ENCODE data around the gene CROCC2. TPM values are rescaled to one million over a fixed set of nuclear protein-coding genes. Genes with fewer than 3 reads are reported as not detected.

CROCC2 gene
- total and polyA plus RNA-seq, 2 of the 13 experiments (the other 11 are each of a cell fraction or from before 2014, with no cell fraction given), result not detected

DNA sequence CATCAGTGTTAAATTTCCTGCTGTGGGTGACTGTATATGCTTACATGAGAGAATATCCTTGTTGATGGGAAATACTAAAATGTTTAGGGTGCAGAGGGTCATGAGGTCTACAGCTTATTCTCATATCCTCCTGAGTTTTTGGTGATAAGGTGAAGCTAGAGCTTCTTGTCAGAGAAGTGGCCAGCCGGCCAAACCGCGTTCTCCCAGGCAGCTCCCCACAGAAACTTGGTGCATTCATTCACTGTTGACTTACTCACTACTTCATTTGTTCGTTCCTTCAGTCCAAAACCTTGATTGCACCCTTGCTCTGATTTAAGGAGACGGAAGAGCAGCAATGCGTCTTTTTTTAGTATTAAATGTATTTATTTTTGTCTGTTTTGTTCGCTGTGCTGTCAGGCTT is 101.0 kb downstream of the CROCC2 start (continued):
- TF ChIP-seq LCORL (IDR thresholded peaks at IDR 0.05) (no peak), LCORL (CRISPR knock-in tag; IDR thresholded peaks at IDR 0.05) (no peak), ZNF784 (CRISPR knock-in tag; IDR thresholded peaks at IDR 0.05; ENCODE audit: borderline replicate concordance) (no peak), ZNF441 (CRISPR knock-in tag; IDR thresholded peaks at IDR 0.05; ENCODE audit: borderline replicate concordance) (no peak), SMYD3 (CRISPR knock-in tag; IDR thresholded peaks at IDR 0.05) (no peak), MTA3 (CRISPR knock-in tag; IDR thresholded peaks at IDR 0.05) (no peak)
- TF ChIP-seq, protein P1, sequence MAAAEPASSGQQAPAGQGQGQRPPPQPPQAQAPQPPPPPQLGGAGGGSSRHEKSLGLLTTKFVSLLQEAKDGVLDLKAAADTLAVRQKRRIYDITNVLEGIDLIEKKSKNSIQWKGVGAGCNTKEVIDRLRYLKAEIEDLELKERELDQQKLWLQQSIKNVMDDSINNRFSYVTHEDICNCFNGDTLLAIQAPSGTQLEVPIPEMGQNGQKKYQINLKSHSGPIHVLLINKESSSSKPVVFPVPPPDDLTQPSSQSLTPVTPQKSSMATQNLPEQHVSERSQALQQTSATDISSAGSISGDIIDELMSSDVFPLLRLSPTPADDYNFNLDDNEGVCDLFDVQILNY (CRISPR knock-in tag; conservative IDR thresholded peaks at IDR 0.05), result no peak

- ChIA-PET CTCF (ENCODE audit: low intra/inter-chr PET ratio, low total read pairs) (no interaction called here), POLR2A (no interaction called here)
- no TSS peak for BruUV-seq (replicated peaks)
- TF ChIP-seq SOX5 (CRISPR knock-in tag; IDR thresholded peaks at IDR 0.05; ENCODE audit: borderline replicate concordance) (no peak), MNT (IDR thresholded peaks at IDR 0.05) (peak; percentile 14; the same call in 1 of the 2 replicates), EED (CRISPR knock-in tag; IDR thresholded peaks at IDR 0.05) (0 out of 2 replicates have a peak, but pooled peaks have one; percentile 22)
- TF ChIP-seq, protein P2, sequence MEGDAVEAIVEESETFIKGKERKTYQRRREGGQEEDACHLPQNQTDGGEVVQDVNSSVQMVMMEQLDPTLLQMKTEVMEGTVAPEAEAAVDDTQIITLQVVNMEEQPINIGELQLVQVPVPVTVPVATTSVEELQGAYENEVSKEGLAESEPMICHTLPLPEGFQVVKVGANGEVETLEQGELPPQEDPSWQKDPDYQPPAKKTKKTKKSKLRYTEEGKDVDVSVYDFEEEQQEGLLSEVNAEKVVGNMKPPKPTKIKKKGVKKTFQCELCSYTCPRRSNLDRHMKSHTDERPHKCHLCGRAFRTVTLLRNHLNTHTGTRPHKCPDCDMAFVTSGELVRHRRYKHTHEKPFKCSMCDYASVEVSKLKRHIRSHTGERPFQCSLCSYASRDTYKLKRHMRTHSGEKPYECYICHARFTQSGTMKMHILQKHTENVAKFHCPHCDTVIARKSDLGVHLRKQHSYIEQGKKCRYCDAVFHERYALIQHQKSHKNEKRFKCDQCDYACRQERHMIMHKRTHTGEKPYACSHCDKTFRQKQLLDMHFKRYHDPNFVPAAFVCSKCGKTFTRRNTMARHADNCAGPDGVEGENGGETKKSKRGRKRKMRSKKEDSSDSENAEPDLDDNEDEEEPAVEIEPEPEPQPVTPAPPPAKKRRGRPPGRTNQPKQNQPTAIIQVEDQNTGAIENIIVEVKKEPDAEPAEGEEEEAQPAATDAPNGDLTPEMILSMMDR (CRISPR knock-in tag; IDR thresholded peaks at IDR 0.05), result peak; percentile 38
- TF ChIP-seq, protein P3, sequence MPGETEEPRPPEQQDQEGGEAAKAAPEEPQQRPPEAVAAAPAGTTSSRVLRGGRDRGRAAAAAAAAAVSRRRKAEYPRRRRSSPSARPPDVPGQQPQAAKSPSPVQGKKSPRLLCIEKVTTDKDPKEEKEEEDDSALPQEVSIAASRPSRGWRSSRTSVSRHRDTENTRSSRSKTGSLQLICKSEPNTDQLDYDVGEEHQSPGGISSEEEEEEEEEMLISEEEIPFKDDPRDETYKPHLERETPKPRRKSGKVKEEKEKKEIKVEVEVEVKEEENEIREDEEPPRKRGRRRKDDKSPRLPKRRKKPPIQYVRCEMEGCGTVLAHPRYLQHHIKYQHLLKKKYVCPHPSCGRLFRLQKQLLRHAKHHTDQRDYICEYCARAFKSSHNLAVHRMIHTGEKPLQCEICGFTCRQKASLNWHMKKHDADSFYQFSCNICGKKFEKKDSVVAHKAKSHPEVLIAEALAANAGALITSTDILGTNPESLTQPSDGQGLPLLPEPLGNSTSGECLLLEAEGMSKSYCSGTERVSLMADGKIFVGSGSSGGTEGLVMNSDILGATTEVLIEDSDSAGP (CRISPR knock-in tag; IDR thresholded peaks at IDR 0.05; ENCODE audit: borderline replicate concordance), result peak; percentile 13; the same call in 1 of the 2 replicates
- peaks cover 2 to 34% of the 10 kb centered on the region in 2 experiments; a peak in 4 of 5 replicates for H3K27me3 ChIP-seq (ENCODE audit: control insufficient read depth in 1 of 2, insufficient read depth in 2 of 2, low read length in 2 of 2)
- no peak overlapping the region for H3K4me3 ChIP-seq (replicated peaks in 1 of 3; ENCODE audit: insufficient read depth in 1 of 3, low read depth in 2 of 3, low read length in 3 of 3)
- no peak overlapping the region for H3K4me2 ChIP-seq (ENCODE audit: low read depth, low read length)
- FAIRE-seq, result no peak
- H4K20me1 ChIP-seq (ENCODE audit: insufficient read depth, low read length), result no peaks in the 10 kb centered on the region
- H3K9ac ChIP-seq (ENCODE audit: insufficient read depth, low read depth, low read length), result no peak overlapping the region
- no peaks in the 10 kb centered on the region for H3K36me3 ChIP-seq (replicated peaks in 1 of 2; ENCODE audit: control insufficient read depth in 1 of 2, insufficient read depth in 2 of 2, low read length in 2 of 2)
- H3K4me1 ChIP-seq (ENCODE audit: insufficient read depth, low read length), result peaks cover 16% of the 10 kb centered on the region
- no peak overlapping the region for H3K27ac ChIP-seq (ENCODE audit: extremely low read length, insufficient read depth, low read length)
- ATAC-seq, result no peak; the same call in 2 of the 3 replicates
- WGBS (ENCODE audit: low lambda C conversion rate), result 47% methylated on average over 18 of the region's 20 CpGs
- H2AFZ ChIP-seq (ENCODE audit: low read length), result no peak overlapping the region
- intact Hi-C loops (cut with micrococcal nuclease; ENCODE audit: unreplicated experiment), result no loop called here
- H3K9me3 ChIP-seq (ENCODE audit: low read length), result peaks cover 5% of the 10 kb centered on the region; the same call in 1 of the 2 replicates
- in situ Hi-C loops (cut with HindIII; ENCODE audit: extremely low pct_ligation_motif_present, low pct_unique_long_range_greater_than_20kb), result no loop called here
- no peaks in the 10 kb centered on the region for H3K79me2 ChIP-seq (ENCODE audit: insufficient read depth, low read length)
- no peak for DNase-seq (ENCODE audit: low spot score)
Measured at GRCh38 chr2:241007880-241008710, 102.0 kb downstream of the CROCC2 start.

Data from HepG2 (cell line).